LNCaP clone FGC (cell line): ENCODE measurements around the gene PLPP1.

Experiments used
- DNase-seq: peaks from one replicate; pipeline ENCODE4 v3.0.0-alpha.2; 2011; ENCODE audit warnings: low read depth
- H3K4me3 ChIP-seq: 2 replicates; pipeline ENCODE4 v1.5.1; 2011; ENCODE audit warnings: mild to moderate bottlenecking, low read depth, low read length, control low read depth
- TF ChIP-seq, protein P1 (sequence below): IDR thresholded peaks from 2 replicates; pipeline ENCODE4 v1.5.1; 2012; ENCODE audit warnings: mild to moderate bottlenecking; ENCODE audit not compliant: control insufficient read depth, insufficient read depth; ENCODE audit errors: extremely low read depth

The PLPP1 gene

DNA sequence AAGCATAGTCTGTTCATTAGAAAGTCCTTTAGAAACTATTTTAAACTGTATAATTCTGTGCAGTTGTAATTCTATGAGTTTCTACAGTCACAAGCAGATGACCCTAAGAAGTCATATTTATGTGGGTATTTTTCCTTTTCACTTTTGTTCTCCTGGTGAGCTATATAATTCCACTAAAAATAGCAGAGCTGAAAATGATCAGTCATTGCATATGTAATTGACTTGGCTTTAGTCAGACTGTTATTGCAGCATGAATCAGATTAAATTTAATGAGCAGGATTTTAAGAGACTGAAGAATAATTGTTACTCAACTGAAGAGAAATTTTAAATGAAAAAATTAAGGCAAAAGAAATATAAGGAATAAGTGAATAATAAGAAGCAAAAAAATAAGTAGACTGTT lies 118.5 kb downstream of the PLPP1 start:
- DNase-seq, result no peak
- TF ChIP-seq, protein P1, sequence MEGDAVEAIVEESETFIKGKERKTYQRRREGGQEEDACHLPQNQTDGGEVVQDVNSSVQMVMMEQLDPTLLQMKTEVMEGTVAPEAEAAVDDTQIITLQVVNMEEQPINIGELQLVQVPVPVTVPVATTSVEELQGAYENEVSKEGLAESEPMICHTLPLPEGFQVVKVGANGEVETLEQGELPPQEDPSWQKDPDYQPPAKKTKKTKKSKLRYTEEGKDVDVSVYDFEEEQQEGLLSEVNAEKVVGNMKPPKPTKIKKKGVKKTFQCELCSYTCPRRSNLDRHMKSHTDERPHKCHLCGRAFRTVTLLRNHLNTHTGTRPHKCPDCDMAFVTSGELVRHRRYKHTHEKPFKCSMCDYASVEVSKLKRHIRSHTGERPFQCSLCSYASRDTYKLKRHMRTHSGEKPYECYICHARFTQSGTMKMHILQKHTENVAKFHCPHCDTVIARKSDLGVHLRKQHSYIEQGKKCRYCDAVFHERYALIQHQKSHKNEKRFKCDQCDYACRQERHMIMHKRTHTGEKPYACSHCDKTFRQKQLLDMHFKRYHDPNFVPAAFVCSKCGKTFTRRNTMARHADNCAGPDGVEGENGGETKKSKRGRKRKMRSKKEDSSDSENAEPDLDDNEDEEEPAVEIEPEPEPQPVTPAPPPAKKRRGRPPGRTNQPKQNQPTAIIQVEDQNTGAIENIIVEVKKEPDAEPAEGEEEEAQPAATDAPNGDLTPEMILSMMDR, result no peak
- H3K4me3 ChIP-seq, result no peak overlapping the region

DNA sequence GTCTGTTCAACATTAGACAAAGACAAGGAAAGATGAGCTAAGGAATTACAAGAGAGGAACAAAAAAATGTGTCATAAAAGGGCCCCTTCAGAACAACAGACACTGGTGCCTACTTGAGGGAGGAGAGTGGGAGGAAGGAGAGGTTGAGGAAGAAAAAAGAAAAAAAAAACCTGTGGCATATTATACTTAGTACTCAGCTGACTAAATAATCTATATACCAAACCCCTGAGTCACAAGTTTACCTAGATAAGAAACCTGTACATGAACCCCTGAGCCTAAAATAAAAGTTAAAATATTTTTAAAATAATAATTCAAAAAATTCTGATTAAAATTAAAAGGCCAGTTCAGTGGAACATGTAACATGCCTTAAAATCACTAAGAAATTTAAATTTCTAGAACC lies 119.7 kb downstream of the PLPP1 start:
- DNase-seq, result no peak
- no peak overlapping the region for H3K4me3 ChIP-seq
- TF ChIP-seq, protein P1, result no peak

DNA sequence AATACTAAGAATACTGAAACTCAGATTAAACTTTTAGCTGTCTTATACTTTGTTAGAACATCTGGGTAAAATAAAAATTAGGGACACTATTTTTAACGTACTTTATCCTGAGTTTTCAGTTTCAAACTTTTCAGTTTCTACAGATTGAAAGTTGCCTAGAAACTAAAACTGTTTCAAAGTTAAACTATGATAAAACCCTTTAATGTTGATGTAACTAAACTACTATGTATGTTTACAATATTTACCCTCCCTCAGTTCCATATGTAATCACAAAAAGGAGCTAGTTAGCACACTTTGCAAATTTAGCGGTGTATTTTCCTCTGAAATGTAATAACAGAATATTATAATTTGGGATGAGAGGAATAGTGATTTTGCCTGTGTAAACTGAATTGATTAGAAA lies 121.1 kb downstream of the PLPP1 start:
- no peak for DNase-seq
- H3K4me3 ChIP-seq, result no peak overlapping the region
- TF ChIP-seq, protein P1, result no peak

DNA sequence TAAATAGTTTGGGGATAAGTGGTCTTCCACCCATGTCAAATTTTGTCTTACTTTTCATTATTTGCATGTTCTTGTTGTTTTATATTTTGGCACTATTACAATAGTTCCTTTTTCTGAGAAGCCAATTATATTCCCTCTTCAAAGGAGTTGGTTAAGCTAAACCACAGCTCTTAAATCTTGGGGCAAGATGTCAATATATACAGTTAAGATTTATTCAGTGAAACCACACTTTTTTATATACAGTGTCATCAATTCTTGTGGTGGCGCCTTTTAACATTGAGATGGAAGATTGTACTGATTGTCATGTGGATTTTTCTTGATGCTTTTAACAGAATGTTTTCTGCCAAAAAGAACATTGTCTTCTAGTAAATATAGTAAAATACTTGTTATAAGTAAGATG lies 122.9 kb downstream of the PLPP1 start:
- no peak for DNase-seq
- TF ChIP-seq, protein P1, result no peak
- no peak overlapping the region for H3K4me3 ChIP-seq

DNA sequence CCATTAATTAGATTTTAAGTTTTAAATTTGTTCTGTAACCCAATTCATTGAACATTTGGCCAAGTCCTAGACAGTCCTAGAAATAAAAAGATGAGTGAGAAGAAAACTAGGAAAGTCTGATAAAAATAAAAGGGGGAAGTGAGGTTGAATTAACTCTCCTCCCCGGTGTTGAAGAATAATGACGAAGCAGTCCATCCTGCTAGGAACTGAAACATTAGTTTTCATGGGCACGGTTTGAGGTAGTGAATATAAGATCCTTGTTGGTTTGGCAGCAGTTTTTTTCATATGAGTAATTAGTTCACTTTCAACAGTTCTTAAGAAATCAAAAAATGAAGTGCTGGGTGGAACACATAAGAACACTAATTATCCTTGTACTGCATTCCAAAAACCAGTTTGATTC lies 123.9 kb downstream of the PLPP1 start:
- TF ChIP-seq, protein P1, result no peak
- no peak for DNase-seq

DNA sequence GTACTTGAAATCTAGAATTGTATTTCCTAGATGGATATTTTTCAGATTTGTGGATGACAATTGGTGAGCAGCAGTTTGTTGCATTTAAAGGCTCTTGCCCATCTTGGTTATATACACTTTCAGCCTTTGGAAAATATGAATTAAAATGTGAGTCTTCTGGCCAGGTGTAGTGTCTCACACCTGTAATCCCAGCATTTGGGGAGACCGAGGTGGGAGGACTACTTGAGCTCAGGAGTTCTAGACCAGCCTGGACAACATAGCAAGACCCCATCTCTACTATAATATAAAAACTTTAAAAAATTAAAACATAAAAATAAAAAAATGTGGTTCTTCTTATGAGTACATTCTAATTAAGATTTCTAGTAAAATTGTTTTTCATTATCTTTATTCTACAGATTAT lies 125.0 kb downstream of the PLPP1 start:
- no peak for DNase-seq
- H3K4me3 ChIP-seq, result no peak overlapping the region
- TF ChIP-seq, protein P1, result no peak

More for the DNA sequence above, 123.9 kb downstream of the PLPP1 start:
- no peak overlapping the region for H3K4me3 ChIP-seq

DNA sequence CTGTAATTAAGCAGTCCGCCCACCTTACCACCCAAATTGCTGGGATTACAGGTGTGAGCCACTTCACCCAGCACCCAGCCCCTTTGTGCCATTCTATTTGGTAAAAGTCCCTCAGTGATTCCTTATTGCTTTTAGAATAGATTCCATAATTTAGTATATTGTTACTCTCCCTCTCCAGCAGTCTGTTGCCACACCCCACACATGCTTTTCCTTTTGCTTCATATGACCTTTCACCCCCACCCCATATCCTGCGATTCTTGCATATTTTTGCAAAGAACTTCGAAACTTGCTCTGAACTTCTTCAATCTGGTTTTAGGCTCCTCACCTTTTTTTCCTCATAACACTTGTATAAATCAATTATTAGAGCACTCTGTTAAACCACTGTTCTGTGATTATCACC lies 126.8 kb downstream of the PLPP1 start:
- H3K4me3 ChIP-seq, result no peak overlapping the region
- TF ChIP-seq, protein P1, result no peak
- DNase-seq, result no peak
